GM12878 (cell line): ENCODE measurements around the gene CFHR4.

ENCODE experiments used
- POLR2AphosphoS5 ChIP-seq: IDR thresholded peaks from 2 replicates; pipeline ENCODE4 v1.6.1; 2011; ENCODE audit warnings: mild to moderate bottlenecking, low read length, inconsistent platforms
- TF ChIP-seq, protein P1 (sequence below), 3 experiments: IDR thresholded peaks in 2 of 3; conservative IDR thresholded peaks in 1 of 3; 2 replicates each; pipeline ENCODE4 v1.5.1; 2011; ENCODE audit warnings: low read depth in 3 of 3, low read length in 3 of 3, mild to moderate bottlenecking in 3 of 3, control low read depth in 2 of 3, moderate library complexity in 2 of 3, inconsistent platforms in 1 of 3, mixed read lengths in 1 of 3; ENCODE audit not compliant: control insufficient read depth in 2 of 3, insufficient read depth in 1 of 3; ENCODE audit errors: extremely low read depth in 1 of 3

DNA sequence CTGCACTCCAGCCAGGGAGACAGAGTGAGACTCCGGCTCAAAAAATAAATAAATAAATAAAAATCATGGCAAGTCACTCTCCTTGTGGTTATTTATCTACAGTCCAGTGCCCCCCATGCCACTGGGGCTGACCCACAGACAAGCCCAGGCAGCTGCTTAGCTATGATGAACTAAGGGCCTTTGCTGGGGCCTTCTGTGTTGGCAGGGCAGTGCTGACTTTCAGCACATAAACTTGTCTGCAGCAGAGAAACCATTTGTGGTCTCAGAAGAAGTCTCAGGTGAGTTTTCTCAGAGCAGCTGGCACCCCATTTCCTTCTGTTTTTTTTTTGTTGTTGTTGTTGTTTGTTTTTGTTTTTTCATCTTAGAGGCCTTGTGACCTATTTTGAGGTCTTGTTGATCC is 20.9 kb upstream of the CFHR4 start:
- TF ChIP-seq, protein P1, sequence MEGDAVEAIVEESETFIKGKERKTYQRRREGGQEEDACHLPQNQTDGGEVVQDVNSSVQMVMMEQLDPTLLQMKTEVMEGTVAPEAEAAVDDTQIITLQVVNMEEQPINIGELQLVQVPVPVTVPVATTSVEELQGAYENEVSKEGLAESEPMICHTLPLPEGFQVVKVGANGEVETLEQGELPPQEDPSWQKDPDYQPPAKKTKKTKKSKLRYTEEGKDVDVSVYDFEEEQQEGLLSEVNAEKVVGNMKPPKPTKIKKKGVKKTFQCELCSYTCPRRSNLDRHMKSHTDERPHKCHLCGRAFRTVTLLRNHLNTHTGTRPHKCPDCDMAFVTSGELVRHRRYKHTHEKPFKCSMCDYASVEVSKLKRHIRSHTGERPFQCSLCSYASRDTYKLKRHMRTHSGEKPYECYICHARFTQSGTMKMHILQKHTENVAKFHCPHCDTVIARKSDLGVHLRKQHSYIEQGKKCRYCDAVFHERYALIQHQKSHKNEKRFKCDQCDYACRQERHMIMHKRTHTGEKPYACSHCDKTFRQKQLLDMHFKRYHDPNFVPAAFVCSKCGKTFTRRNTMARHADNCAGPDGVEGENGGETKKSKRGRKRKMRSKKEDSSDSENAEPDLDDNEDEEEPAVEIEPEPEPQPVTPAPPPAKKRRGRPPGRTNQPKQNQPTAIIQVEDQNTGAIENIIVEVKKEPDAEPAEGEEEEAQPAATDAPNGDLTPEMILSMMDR (IDR thresholded peaks at IDR 0.05 in 2 of 3, conservative IDR thresholded peaks at IDR 0.05 in 1 of 3; ENCODE audit: control insufficient read depth in 2 of 3, extremely low read depth in 1 of 3, insufficient read depth in 1 of 3, low read depth in 3 of 3, low read length in 3 of 3), result no peak
- no peak for TF ChIP-seq POLR2AphosphoS5
